ENCODE results near the gene EXOC3L4.

The EXOC3L4 gene

GRCh38 chr14:103108749-103109207 is 14.3 kb downstream of the EXOC3L4 start:
- POLR2A ChIA-PET: interaction anchor here (0.6 kb wide), 1 partner anchor 376 kb away, joined by 3 read pairs; no protein-coding TSS in a partner anchor
- TF ChIP-seq WT1 (tag by site-specific recombination; IDR thresholded peaks at IDR 0.05) (0 out of 2 replicates have a peak, but pooled peaks have one; percentile 16), GLIS2 (tag by site-specific recombination; IDR thresholded peaks at IDR 0.05) (peak; percentile 45; the same call in 1 of the 2 replicates), GLIS1 (tag by site-specific recombination; IDR thresholded peaks at IDR 0.05) (peak; percentile 61), ZNF549 (tag by site-specific recombination; IDR thresholded peaks at IDR 0.05) (no peak), ZNF362 (tag by site-specific recombination; IDR thresholded peaks at IDR 0.05) (no peak), KLF1 (tag by site-specific recombination; IDR thresholded peaks at IDR 0.05) (no peak), ZNF792 (tag by site-specific recombination; IDR thresholded peaks at IDR 0.05) (no peak), ZNF398 (tag by site-specific recombination; IDR thresholded peaks at IDR 0.05) (peak; percentile 48; the same call in 1 of the 2 replicates), ZSCAN18 (tag by site-specific recombination; IDR thresholded peaks at IDR 0.05) (no peak)
- TF ChIP-seq, protein P1, sequence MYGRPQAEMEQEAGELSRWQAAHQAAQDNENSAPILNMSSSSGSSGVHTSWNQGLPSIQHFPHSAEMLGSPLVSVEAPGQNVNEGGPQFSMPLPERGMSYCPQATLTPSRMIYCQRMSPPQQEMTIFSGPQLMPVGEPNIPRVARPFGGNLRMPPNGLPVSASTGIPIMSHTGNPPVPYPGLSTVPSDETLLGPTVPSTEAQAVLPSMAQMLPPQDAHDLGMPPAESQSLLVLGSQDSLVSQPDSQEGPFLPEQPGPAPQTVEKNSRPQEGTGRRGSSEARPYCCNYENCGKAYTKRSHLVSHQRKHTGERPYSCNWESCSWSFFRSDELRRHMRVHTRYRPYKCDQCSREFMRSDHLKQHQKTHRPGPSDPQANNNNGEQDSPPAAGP (tag by site-specific recombination; IDR thresholded peaks at IDR 0.05): 0 out of 2 replicates have a peak, but pooled peaks have one; percentile 28
- TF ChIP-seq, protein P2, sequence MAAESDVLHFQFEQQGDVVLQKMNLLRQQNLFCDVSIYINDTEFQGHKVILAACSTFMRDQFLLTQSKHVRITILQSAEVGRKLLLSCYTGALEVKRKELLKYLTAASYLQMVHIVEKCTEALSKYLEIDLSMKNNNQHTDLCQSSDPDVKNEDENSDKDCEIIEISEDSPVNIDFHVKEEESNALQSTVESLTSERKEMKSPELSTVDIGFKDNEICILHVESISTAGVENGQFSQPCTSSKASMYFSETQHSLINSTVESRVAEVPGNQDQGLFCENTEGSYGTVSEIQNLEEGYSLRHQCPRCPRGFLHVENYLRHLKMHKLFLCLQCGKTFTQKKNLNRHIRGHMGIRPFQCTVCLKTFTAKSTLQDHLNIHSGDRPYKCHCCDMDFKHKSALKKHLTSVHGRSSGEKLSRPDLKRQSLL (tag by site-specific recombination; IDR thresholded peaks at IDR 0.05): no peak
- TF ChIP-seq, protein P3, sequence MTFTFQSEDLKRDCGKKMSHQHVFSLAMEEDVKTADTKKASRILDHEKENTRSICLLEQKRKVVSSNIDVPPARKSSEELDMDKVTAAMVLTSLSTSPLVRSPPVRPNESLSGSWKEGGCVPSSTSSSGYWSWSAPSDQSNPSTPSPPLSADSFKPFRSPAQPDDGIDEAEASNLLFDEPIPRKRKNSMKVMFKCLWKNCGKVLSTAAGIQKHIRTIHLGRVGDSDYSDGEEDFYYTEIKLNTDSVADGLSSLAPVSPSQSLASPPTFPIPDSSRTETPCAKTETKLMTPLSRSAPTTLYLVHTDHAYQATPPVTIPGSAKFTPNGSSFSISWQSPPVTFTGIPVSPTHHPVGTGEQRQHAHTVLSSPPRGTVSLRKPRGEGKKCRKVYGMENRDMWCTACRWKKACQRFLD (tag by site-specific recombination; IDR thresholded peaks at IDR 0.05): no peak
- no peak overlapping the region for H3K27ac ChIP-seq (ENCODE audit: extremely low read depth, low read depth, low read length)
- no peaks in the 10 kb centered on the region; the same call in 1 of the 2 replicates for H3K4me1 ChIP-seq (ENCODE audit: control insufficient read depth, insufficient read depth, low read length)
- no peaks in the 10 kb centered on the region for H3K9me3 ChIP-seq (ENCODE audit: control insufficient read depth, insufficient read depth, low read depth, low read length)
- H3K4me3 ChIP-seq (ENCODE audit: low read depth, low read length): no peak overlapping the region
- H3K36me3 ChIP-seq (ENCODE audit: control insufficient read depth in 2 of 2, insufficient read depth in 1 of 2, low read length in 2 of 2): no peaks in the 10 kb centered on the region
- CTCF ChIA-PET: interaction anchor here (0.6 to 1.5 kb wide), 4 partner anchors 32 to 253 kb away, joined by 3 to 5 read pairs (median 4); no protein-coding TSS in a partner anchor

- Histone ChIP-seq H3K4me3 (ENCODE audit: low read depth, low read length) (no peak overlapping the region; the same call in 1 of the 2 replicates), H3K4me1 (ENCODE audit: control insufficient read depth, insufficient read depth, low read length) (no peaks in the 10 kb centered on the region; the same call in 1 of the 2 replicates), H3K27ac (ENCODE audit: extremely low read depth, low read depth, low read length) (no peak overlapping the region), H3K9me3 (ENCODE audit: control insufficient read depth, insufficient read depth, low read depth, low read length) (no peaks in the 10 kb centered on the region), H3K36me3 (ENCODE audit: control insufficient read depth in 2 of 2, insufficient read depth in 1 of 2, low read length in 2 of 2) (no peaks in the 10 kb centered on the region)
- ChIA-PET CTCF (interaction anchor here (0.5 to 1.5 kb wide), 5 partner anchors 30 to 967 kb away, joined by 3 to 5 read pairs (median 3); no protein-coding TSS in a partner anchor), POLR2A (interaction anchor here (0.6 kb wide), 3 partner anchors 76 to 375 kb away, joined by 3 to 9 read pairs (median 3); partner anchors contain the start of gene EIF5)
- TF ChIP-seq EGR2 (tag by site-specific recombination; IDR thresholded peaks at IDR 0.05; ENCODE audit: low read depth) (peak; percentile 89), WT1 (tag by site-specific recombination; IDR thresholded peaks at IDR 0.05) (0 out of 2 replicates have a peak, but pooled peaks have one; percentile 14), ZNF155 (tag by site-specific recombination; IDR thresholded peaks at IDR 0.05) (no peak), GLIS1 (tag by site-specific recombination; IDR thresholded peaks at IDR 0.05) (peak; percentile 49; the same call in 1 of the 2 replicates), PATZ1 (tag by site-specific recombination; IDR thresholded peaks at IDR 0.05) (peak; percentile 40), ZNF501 (tag by site-specific recombination; IDR thresholded peaks at IDR 0.05) (no peak), ZNF600 (tag by site-specific recombination; IDR thresholded peaks at IDR 0.05) (0 out of 2 replicates have a peak, but pooled peaks have one; percentile 28), ZNF324 (tag by site-specific recombination; IDR thresholded peaks at IDR 0.05) (no peak), ZNF830 (tag by site-specific recombination; IDR thresholded peaks at IDR 0.05; ENCODE audit: low read depth) (no peak), ZIC2 (tag by site-specific recombination; IDR thresholded peaks at IDR 0.05) (peak; percentile 76)
- TF ChIP-seq, protein P1 (tag by site-specific recombination; IDR thresholded peaks at IDR 0.05): peak; percentile 84
Measured at GRCh38 chr14:103109535-103110441, 15.3 kb downstream of the EXOC3L4 start.
